Karpas-422 (cell line): Measurements from ENCODE around the gene TSGA10. TPM values are rescaled to one million over a fixed set of nuclear protein-coding genes. Genes with fewer than 3 reads are reported as not detected.

Experiments used
- DNase-seq: peaks from one replicate; pipeline ENCODE4 v3.0.0-alpha.2; 2015
- H2AFZ ChIP-seq: fragments of 200-600 bp; sonication (generic); 2 replicates; pipeline ENCODE4 v1.6.1; 2014; ENCODE audit warnings: antibody characterized with exemption, low read length, mixed read lengths
- H3K27ac ChIP-seq: fragments of 200-600 bp; sonication (generic); 2 replicates; pipeline ENCODE4 v1.5.1; 2014; ENCODE audit warnings: mild to moderate bottlenecking, low read length, moderate library complexity
- H3K27me3 ChIP-seq: fragments of 200-600 bp; sonication (generic); 2 replicates; pipeline ENCODE4 v1.6.1; 2014; ENCODE audit warnings: low read length, mixed read lengths
- H3K36me3 ChIP-seq: fragments of 200-600 bp; sonication (generic); 2 replicates; pipeline ENCODE4 v1.6.1; 2014; ENCODE audit warnings: low read length, mixed read lengths; ENCODE audit not compliant: insufficient read depth
- H3K4me1 ChIP-seq: fragments of 200-600 bp; sonication (generic); 2 replicates; pipeline ENCODE4 v1.6.1; 2014; ENCODE audit warnings: mild to moderate bottlenecking, low read length, mixed read lengths
- H3K4me2 ChIP-seq: fragments of 200-600 bp; sonication (generic); 2 replicates; pipeline ENCODE4 v1.6.1; 2014; ENCODE audit warnings: low read length, low read depth, mild to moderate bottlenecking; ENCODE audit not compliant: poor library complexity, severe bottlenecking
- H3K4me3 ChIP-seq: fragments of 200-600 bp; sonication (generic); 2 replicates; pipeline ENCODE4 v1.5.1; 2014; ENCODE audit warnings: mild to moderate bottlenecking, antibody characterized with exemption, low read length, mixed read lengths
- H3K79me2 ChIP-seq: fragments of 200-600 bp; sonication (generic); 2 replicates; pipeline ENCODE4 v1.6.1; 2014; ENCODE audit warnings: mild to moderate bottlenecking, low read length, mixed read lengths
- H3K9ac ChIP-seq: fragments of 200-600 bp; sonication (generic); 2 replicates; pipeline ENCODE4 v1.6.0; 2014; ENCODE audit warnings: low read length
- H3K9me2 ChIP-seq: fragments of 200-600 bp; sonication (generic), shearing (Covaris generic); replicated peaks from 2 replicates; pipeline ENCODE4 v1.6.0; 2014; ENCODE audit warnings: mild to moderate bottlenecking, low read length, moderate library complexity; ENCODE audit not compliant: insufficient read depth
- H3K9me3 ChIP-seq: fragments of 300-700, 200-600 bp; sonication (generic); 2 replicates; pipeline ENCODE4 v1.6.1; 2014; ENCODE audit warnings: low read length, mixed read lengths
- H4K20me1 ChIP-seq: fragments of 200-600 bp; sonication (generic); 2 replicates; pipeline ENCODE4 v1.6.1; 2014; ENCODE audit warnings: mild to moderate bottlenecking, antibody characterized with exemption, low read length, low read depth; ENCODE audit not compliant: insufficient read depth
- small RNA-seq: library from RNA; depleted of rRNA; stranded (forward); fragments of <200 nt; gene quantifications from one replicate; pipeline ENCODE3, GENCODE V24; 2014
- total RNA-seq: library from RNA; depleted of rRNA; stranded (reverse); fragments of >200 nt; shearing (Covaris generic); gene quantifications from 2 replicates; pipeline ENCODE4 v1.2.3, GENCODE V29; 2014; ENCODE audit warnings: low replicate concordance; rRNA removed

The TSGA10 gene
- total RNA-seq, 1 experiment from 2014 or later, result 9.9 TPM

DNA sequence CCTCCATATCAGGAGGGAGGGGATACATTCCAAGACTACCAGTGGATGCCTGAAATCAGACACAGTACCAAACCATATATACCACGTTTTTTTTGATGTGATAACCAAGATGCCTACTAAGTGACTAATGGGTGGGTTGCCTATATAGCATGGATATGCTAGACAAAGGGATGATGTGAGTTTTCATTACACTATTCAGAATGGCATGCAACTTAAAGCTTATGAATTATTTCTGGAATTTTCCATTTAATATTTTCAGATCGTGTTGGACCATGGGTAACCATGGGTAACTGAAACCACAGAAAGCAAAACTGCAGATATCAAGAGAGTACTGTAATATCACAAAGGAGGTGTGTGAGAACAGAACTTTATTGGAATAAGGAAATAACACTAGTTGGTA lies 179.1 kb downstream of the TSGA10 start:
- H2AFZ ChIP-seq, result no peak overlapping the region
- H3K9ac ChIP-seq, result no peak overlapping the region
- H3K4me1 ChIP-seq, result no peaks in the 10 kb centered on the region
- H3K27ac ChIP-seq, result no peak overlapping the region
- no peaks in the 10 kb centered on the region for H3K36me3 ChIP-seq
- H4K20me1 ChIP-seq, result no peaks in the 10 kb centered on the region
- H3K27me3 ChIP-seq, result no peaks in the 10 kb centered on the region
- no peaks in the 10 kb centered on the region for H3K79me2 ChIP-seq
- no peaks in the 10 kb centered on the region for H3K9me2 ChIP-seq
- H3K4me3 ChIP-seq, result no peak overlapping the region
- no peak overlapping the region for H3K4me2 ChIP-seq
- DNase-seq, result no peak
- H3K9me3 ChIP-seq, result peaks cover 24% of the 10 kb centered on the region

DNA sequence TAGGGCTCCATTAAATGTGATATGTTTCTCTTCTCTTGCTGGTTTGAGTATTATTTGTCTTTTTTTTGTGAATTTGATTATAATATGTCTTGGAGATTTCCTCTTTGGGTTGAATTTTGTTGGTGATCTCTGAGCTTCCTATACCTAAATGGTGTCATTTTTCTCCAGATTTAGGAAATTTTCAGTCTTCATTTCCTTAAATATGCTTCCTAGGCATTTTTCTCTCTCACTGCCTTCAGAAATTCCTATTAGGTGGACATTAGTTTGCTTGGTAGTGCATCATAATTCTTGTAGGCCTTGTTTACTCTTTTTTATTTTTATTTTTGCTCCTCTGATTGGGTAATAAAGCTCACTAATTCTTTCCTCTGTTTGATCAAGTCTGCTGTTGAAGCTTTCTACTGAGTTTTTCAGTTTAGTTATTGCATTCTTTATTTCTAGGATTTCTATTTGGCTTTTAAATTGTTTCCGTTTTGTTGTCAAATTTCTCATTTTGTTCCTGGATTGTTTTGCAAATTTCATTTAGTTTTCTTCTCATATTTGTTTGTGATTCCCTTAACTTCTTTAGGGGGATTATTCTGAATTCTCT lies 182.1 kb downstream of the TSGA10 start:
- no peak overlapping the region for H3K4me2 ChIP-seq

DNA sequence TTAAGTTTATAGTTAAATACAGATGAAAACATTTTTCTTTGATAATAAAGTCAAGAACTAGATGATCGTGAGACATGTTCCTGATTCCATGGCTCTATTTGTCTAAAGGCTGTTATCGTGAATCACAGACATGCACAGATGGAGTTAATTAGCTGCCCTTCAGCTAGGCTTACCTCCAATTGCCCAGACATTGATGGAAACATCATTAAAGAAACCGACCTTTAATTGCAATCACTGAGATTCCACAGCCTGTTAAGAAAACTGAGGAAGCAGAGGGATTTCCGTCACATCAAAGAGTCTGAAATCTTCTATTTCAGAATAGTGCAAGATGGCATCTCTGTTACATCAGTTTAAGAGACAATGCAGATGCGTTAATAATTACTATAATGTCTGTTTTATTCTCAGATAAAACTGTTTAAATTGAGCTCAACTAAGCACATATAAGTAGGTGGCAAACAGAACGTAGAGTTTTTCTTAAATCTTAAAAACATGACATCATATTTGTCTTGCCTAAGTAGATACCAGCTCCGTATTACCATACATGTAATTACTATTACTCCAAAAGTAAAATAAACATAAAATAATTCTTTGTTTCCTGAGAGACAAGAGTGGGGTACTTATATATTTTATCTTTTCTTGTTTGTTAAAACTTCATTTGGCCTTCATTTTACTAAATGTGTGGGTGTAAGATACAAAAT lies 194.8 kb downstream of the TSGA10 start:
- Histone ChIP-seq H3K4me2 (no peak overlapping the region), H3K27ac (no peak overlapping the region), H2AFZ (no peak overlapping the region), H3K4me3 (no peak overlapping the region), H4K20me1 (no peaks in the 10 kb centered on the region), H3K9ac (no peak overlapping the region), H3K9me3 (no peaks in the 10 kb centered on the region), H3K4me1 (peaks cover 6% of the 10 kb centered on the region; the same call in 1 of the 2 replicates), H3K79me2 (no peaks in the 10 kb centered on the region), H3K36me3 (no peaks in the 10 kb centered on the region), H3K9me2 (no peaks in the 10 kb centered on the region), H3K27me3 (no peaks in the 10 kb centered on the region)
- DNase-seq, result no peak

More for the DNA sequence above, 182.1 kb downstream of the TSGA10 start:
- H4K20me1 ChIP-seq, result no peaks in the 10 kb centered on the region
- no peaks in the 10 kb centered on the region for H3K79me2 ChIP-seq
- no peaks in the 10 kb centered on the region for H3K4me1 ChIP-seq
- no peak overlapping the region for H3K4me3 ChIP-seq
- no peak overlapping the region for H3K9ac ChIP-seq
- no peaks in the 10 kb centered on the region for H3K36me3 ChIP-seq
- 0 out of 2 replicates have a peak, but pooled peaks cover 4% of the 10 kb centered on the region for H3K9me2 ChIP-seq
- no peak overlapping the region for H2AFZ ChIP-seq
- H3K27me3 ChIP-seq, result no peaks in the 10 kb centered on the region
- H3K27ac ChIP-seq, result no peak overlapping the region
- DNase-seq, result no peak
- peaks cover 27% of the 10 kb centered on the region for H3K9me3 ChIP-seq

DNA sequence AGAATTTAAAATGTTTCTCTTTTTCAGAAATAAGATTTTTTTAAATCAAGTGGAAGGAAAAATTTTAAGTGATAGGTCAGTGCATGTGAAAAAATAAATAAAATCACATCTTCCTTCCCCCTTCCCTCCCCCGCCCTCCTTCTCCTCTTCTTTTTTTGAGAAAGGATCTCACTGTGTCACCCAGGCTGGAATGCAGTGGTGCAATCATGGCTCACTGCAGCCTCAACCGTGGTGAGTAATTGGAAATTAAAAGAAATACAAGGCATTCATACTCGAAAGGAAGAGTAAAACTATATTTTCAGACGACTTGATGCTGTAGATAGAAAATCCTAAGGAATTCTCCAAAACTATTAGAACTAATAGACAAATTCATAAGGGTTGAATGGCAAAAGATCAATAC lies 201.8 kb downstream of the TSGA10 start:
- Histone ChIP-seq H2AFZ (no peak overlapping the region), H3K9me2 (no peaks in the 10 kb centered on the region), H3K4me1 (peaks cover 10% of the 10 kb centered on the region), H3K4me2 (no peak overlapping the region), H3K4me3 (no peak overlapping the region), H3K27me3 (no peaks in the 10 kb centered on the region), H3K79me2 (no peaks in the 10 kb centered on the region), H3K9ac (no peak overlapping the region), H3K9me3 (no peaks in the 10 kb centered on the region), H3K36me3 (no peaks in the 10 kb centered on the region), H4K20me1 (no peaks in the 10 kb centered on the region), H3K27ac (no peak overlapping the region)
- no peak for DNase-seq

DNA sequence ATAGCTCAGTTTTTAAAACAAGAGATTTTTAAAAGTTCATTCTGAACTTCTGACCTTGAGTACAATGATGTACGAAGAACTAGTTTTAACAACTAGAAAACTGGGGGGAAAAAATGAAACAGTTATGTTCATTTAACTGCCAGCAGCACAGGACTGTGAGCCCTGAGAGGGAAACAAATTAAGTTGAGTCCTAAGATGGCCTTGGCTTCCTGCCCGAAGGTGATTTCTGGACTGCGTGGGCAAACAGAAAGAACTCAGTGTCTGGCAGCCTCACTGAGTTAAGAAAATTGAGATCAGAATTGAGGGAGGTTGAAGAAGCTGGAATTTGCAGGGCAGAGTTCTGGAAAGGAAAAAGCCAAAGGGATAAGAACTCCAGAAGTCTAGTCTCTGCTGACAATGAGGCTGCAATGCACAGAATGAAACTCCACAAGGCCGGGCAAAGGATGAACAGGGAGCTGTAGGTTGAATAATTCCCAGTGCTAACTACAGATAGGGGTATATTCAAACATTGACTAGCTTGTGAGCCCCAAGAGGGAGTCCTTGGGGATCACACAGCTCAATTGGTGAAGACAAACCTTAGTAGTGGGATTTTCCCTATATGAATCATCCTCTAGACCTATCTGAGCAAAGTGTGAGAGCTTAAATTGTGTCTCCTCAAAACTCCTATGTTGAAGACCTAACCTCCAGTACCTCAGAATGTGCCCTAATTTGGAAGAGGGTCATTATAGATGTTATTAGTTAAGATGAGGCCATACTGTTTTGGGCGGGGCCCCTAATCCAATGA lies 205.6 kb downstream of the TSGA10 start:
- H3K27ac ChIP-seq, result no peak overlapping the region
- no peaks in the 10 kb centered on the region for H3K36me3 ChIP-seq
- no peak overlapping the region for H3K4me2 ChIP-seq

DNA sequence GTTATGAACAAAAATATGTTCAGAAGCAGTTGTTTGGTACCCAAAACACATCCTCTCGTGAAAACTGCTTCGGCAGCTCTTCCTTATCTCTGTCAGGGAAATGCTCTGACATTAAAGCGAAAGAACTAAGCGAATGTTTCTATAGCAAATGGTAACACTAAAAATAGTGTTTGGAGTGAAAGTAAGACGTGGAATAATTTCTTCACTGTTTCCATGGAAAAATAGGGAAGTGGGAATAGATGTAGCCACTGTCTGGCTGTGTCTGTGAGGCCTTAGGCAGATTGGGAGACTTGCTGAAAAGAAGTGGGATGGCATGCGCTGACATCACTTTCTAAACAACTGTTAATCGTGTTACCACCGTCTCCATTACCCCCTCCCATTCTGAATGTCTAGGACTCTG lies 207.2 kb downstream of the TSGA10 start:
- H3K27me3 ChIP-seq, result no peaks in the 10 kb centered on the region
- peaks cover 10% of the 10 kb centered on the region for H3K4me1 ChIP-seq
- H3K9ac ChIP-seq, result no peak overlapping the region
- no peak overlapping the region for H2AFZ ChIP-seq
- no peak overlapping the region for H3K4me2 ChIP-seq
- H3K9me2 ChIP-seq, result no peaks in the 10 kb centered on the region
- no peak for DNase-seq
- no peak overlapping the region for H3K4me3 ChIP-seq
- no peaks in the 10 kb centered on the region for H3K9me3 ChIP-seq
- H3K79me2 ChIP-seq, result no peaks in the 10 kb centered on the region
- H3K27ac ChIP-seq, result no peak overlapping the region
- H4K20me1 ChIP-seq, result no peaks in the 10 kb centered on the region
- no peaks in the 10 kb centered on the region for H3K36me3 ChIP-seq

More for the DNA sequence above, 205.6 kb downstream of the TSGA10 start:
- Histone ChIP-seq H3K9ac (no peak overlapping the region), H3K4me1 (peaks cover 10% of the 10 kb centered on the region), H3K79me2 (no peaks in the 10 kb centered on the region), H3K9me3 (no peaks in the 10 kb centered on the region), H3K4me3 (no peak overlapping the region), H3K27me3 (no peaks in the 10 kb centered on the region), H3K9me2 (no peaks in the 10 kb centered on the region), H4K20me1 (no peaks in the 10 kb centered on the region), H2AFZ (peak overlapping the region; percentile 40)
- DNase-seq, result no peak

Small RNAs within 50 kb of the gene (small RNA-seq; reads per million reads assigned to genes)
- not detected for gene AC092587.1

Other genes with a start within 250 kb of the TSGA10 start
- 1.0 and 2.5 TPM in 2 replicates for gene CRACDL, start 218.7 kb downstream of the TSGA10 start, total RNA-seq
- 1.4 and 2.0 TPM in 2 replicates for gene C2orf15, start 13.2 kb downstream of the TSGA10 start, total RNA-seq
- 22.0 and 42.0 TPM in 2 replicates for gene LIPT1, start within 50 bp of the TSGA10 start, total RNA-seq
- gene MITD1, start 26.1 kb upstream of the TSGA10 start, total RNA-seq, result 28.4 and 55.6 TPM in 2 replicates
- 32.1 and 47.1 TPM in 2 replicates for gene MRPL30, start 26.2 kb upstream of the TSGA10 start, total RNA-seq
- gene LYG2, start 100.7 kb upstream of the TSGA10 start, total RNA-seq, result not detected in 2 replicates
- 2.4 and 2.7 TPM in 2 replicates for gene LYG1, start 146.3 kb upstream of the TSGA10 start, total RNA-seq
- gene TXNDC9, start 181.4 kb upstream of the TSGA10 start, total RNA-seq, result 19.0 and 57.2 TPM in 2 replicates
- gene EIF5B, start 182.4 kb upstream of the TSGA10 start, total RNA-seq, result 20.5 and 35.5 TPM in 2 replicates